22Rv1 (cell line): Measurements from ENCODE around the gene DOCK8.

ENCODE experiments used
- ZFX ChIP-seq: fragments of 450-650 bp; IDR thresholded peaks from 2 replicates; pipeline ENCODE4 v1.6.1; 2017; ENCODE audit warnings: antibody characterized with exemption, borderline replicate concordance
- TF ChIP-seq, protein P1 (sequence below): fragments of 450-650 bp; IDR thresholded peaks from 2 replicates; pipeline ENCODE4 v1.5.1; 2017; ENCODE audit warnings: mild to moderate bottlenecking

DNA sequence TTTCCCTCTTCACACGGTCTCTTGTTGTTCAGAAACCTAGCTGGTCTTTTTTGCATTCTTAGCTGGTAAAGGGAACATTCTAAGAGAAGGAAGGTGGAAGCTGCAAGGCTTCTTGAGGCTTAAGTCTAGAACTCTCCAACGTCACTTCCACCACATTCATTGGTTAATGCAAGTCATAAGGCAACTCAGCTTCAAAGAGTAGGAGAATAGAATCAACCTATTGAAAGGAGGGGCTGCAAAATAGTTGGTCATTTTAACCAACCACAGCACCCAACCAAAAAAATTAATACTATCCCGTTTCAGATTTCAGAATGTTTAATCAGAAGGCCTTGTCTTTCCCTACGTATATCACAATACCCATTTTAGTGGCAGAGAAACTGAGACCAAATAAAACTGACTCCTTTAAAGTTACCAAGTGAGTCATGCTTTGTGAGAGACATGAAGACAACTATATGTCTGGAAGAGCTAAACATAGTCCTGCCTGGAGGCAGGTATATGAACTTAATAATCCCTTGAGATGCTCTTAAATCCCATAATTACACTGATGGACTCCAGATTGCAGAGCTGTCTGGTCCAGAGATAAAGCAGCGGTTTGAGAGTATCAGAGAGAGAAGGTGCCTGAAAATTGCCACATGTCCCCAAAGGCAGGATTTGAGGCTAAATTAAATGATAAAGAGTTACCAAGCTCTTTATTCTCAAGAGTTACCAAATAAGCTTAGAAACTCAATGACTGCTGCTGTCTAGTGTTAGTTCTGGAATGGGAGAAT is 14.4 kb downstream of the DOCK8 start:
- TF ChIP-seq, protein P1, sequence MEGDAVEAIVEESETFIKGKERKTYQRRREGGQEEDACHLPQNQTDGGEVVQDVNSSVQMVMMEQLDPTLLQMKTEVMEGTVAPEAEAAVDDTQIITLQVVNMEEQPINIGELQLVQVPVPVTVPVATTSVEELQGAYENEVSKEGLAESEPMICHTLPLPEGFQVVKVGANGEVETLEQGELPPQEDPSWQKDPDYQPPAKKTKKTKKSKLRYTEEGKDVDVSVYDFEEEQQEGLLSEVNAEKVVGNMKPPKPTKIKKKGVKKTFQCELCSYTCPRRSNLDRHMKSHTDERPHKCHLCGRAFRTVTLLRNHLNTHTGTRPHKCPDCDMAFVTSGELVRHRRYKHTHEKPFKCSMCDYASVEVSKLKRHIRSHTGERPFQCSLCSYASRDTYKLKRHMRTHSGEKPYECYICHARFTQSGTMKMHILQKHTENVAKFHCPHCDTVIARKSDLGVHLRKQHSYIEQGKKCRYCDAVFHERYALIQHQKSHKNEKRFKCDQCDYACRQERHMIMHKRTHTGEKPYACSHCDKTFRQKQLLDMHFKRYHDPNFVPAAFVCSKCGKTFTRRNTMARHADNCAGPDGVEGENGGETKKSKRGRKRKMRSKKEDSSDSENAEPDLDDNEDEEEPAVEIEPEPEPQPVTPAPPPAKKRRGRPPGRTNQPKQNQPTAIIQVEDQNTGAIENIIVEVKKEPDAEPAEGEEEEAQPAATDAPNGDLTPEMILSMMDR = no peak
- TF ChIP-seq ZFX = no peak
